GM19193 (cell line): ENCODE results near the gene TRAF3IP1.

Experiments
- POLR2A ChIP-seq: IDR thresholded peaks from 4 replicates; pipeline ENCODE4 v1.6.1; 2011; ENCODE audit not compliant: insufficient read depth, insufficient read length; ENCODE audit errors: extremely low read depth

The TRAF3IP1 gene

DNA sequence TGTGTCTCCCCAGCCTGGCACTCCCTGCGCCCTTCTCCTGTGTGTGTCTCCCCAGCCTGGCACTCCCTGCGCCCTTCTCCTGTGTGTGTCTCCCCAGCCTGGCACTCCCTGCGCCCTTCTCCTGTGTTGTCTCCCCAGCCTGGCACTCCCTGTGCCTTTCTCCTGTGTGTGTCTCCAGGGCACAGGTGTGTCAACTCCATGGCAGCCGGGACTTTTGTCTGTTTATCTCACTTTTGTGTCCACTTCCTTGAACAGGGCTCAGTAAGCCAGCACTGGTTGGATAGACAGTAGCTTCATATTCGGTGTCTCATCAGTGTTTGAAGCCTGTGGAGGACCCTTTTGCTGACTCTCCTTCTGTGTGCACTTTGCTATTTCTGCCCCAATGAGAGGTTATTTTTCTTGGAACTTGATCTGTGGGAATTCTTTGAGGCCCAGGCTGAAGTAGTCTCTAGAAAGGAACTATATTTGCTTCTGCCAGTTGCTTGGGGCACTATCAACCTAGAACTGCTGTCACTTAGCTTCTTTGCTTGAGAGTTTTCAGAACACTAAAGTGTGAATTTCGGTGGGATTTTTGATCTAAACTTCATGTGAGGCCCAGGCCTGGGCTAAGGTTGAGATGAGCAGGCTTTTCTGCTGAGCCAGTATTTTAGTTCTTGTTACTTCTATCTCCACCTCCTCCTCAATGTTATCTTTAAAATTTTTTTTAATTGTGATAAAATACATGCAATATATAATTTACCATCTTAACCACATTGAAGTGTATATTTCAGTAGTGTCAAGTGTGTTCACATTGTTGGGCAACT lies 98.1 kb downstream of the TRAF3IP1 start:
- TF ChIP-seq POLR2A = no peak

DNA sequence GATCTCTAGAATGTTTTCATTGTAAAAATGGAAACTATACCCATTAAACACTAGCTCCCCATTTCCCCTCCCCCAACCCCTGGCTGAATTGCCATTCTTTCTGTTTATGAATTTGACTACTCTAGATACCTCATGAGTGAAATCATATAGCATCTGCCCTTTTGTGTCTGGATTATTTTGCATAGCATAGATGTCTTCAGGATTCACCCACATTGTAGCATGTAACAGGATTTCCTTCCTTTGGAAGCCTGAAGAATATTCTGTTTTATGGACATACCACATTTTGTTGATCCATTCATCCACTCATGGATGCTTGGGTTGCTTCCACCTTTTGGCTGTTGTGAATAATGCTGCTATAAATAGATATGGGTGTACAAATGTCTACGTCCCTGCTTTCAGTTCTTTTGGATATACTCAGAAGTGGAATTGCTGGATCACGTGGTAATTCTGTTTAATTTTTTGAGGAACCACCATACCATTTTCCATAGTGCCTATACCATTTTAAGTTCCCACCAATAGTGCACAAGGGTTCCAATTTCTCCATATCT lies 98.8 kb downstream of the TRAF3IP1 start:
- no peak for TF ChIP-seq POLR2A

DNA sequence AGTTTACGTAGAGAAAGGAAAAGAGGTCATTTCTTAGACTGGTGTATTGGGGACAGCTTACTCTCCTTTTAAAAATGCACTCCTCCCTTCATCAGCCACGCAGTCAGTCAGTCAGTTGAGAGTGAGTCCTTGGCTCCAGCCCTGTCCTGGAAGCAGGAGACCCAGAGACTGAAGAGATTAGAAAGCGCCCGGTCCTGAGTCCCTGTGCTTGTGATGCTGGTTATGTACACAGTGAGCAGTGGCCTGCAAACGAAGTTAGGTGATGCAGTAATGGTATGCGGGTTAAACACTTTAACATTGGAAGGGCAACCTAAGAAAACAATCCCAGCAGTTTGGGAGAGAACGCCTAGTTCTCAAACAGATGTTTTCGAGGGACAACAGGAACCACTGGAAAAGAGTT lies 100.1 kb downstream of the TRAF3IP1 start:
- no peak for TF ChIP-seq POLR2A

DNA sequence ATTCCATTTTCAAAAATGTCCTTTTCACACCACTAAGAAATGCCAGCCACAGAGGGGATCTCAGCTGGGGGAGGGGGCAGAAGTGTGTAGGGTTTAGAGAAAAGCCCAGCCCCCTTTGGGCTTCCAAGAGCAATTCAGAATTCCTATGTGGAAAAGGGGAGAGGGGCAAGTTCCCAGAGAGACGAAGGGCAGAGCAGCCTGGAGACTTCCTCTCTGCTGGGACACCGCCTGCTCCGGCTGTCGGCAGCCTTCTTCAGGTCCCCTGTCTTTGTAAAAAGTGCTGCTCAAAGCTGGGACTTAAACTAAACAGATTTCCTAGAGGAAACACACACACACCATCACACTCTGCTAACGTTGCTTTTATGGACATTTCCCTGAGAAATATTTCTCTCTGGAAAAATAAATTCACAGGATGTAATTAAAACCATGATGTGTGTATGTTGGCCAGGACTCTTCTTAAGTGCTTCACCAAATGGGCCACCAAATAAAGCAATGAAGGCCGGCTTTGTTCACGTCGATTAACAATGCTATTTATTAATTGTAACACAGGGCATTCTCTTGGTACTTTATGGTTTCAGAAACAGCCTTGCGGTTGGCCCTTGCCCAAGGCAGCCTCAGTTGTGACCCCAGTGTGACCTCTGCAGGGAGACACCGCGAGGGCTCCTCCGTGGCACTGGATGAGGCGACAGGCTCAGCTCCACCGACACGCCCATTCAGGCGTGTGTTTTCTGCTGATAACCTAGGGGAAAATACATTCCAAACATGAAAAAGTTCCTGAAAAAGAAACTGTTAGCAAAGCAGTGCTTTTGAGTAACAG lies 100.8 kb downstream of the TRAF3IP1 start:
- no peak for TF ChIP-seq POLR2A

DNA sequence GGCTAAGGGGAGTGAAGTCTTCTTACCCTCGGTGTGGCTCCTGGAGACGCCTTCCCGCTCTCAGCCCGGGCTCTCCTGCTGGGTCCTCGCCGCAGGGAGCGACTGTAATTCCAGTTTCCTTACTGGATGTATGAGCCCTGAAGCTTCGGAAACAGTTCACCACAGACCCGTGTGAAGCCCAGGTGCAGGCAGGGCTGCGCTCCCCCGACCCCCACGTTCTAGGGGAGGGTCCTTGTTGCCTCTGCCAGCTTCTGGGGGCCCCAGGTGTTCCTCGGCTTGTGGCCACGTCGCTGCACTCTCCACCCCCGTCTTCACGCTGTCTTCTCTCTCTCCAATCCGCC lies 101.3 kb downstream of the TRAF3IP1 start:
- no peak for TF ChIP-seq POLR2A

DNA sequence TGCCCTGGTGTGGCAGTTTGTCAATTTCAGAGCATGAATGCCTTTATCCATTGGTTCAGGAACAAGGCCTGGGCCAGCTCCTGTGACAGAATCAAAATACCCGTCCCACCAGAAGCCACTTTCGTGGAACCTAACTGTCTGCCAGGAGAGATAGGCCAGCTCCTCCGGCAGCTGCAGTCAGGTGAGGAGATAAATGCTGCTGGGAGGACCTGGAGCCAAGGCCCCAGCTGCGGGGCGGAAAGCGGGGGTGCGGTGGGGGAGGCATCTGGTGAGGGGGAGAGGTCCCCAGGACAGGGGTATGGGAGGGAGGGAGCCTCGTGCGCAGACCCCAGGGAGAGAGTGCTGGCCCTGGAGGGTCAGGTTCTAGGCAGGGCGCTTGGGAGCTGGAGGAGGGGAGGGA lies 102.0 kb downstream of the TRAF3IP1 start:
- TF ChIP-seq POLR2A = no peak

DNA sequence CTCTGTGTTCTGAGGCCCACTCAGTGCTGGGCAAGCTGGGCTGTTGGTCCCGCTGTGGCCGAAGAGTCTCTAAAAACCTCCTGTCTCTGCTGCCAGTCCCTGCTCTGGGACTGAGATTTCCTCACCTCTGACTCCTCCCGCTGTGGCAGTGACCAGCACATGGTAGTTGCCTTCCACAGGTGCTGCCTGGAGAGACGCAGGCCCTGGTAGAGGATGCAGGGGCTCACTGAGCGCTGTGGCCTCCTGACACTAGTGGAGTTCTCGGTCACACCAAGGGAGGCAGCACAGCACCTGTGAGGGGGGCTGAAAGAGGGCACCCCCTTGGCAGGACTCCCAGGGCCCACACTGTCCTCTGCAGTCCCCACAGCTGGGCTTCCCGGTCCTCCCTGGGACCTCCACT lies 102.6 kb downstream of the TRAF3IP1 start:
- TF ChIP-seq POLR2A = no peak

DNA sequence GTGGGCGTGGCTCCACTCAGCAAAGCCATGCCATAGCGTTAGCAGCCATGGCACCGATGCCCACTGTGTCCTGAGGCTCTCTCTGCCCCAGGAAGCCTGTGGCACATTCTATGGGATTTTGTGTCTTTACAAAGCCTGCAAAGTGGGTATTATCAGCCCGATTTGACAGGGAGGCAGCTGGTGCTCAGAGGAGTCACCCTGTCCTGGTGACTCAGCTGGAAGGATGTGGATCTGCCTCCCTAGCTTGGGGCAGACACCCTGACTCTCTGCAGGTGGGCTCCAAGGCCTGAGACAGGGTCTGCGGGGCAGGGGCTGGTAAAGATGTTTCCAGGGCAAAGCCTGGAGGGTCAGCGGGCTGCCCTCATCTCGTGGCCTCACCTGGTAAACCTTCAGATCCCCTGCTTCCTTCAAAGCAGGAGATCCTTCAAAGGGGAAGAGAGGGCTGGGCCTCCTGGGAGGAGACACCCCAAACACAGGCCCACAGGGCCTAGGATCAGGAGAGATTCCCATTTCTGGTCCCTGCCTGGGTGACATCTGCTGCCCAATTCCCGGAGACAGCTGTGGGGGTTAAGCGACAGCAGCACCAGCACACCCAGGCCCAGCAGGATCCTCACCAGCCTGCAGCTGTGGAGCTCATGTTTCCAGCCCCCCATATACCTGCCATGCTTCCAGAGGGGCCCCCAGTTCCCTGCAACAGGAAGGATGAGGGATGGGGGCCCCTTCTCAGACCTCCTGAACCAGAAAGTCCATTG lies 103.4 kb downstream of the TRAF3IP1 start:
- TF ChIP-seq POLR2A = no peak

DNA sequence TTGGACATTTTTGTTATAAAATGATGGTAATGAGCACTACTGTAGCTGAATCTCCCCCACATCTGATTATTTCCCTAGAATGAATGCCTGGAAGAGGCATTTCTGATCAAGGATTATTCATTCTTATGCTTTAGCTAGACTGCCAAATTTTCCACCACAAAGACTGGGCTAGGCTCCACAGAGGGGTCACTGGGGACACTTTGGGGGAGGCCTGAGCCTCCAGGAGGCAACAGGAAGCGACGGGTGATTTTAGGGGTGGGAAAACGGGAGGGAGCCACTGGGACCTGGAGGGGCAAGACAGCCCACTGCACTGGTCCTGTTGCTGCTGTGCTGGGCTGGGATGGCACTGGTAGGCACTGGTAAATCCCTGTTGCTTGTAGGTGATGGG lies 104.0 kb downstream of the TRAF3IP1 start:
- no peak for TF ChIP-seq POLR2A

DNA sequence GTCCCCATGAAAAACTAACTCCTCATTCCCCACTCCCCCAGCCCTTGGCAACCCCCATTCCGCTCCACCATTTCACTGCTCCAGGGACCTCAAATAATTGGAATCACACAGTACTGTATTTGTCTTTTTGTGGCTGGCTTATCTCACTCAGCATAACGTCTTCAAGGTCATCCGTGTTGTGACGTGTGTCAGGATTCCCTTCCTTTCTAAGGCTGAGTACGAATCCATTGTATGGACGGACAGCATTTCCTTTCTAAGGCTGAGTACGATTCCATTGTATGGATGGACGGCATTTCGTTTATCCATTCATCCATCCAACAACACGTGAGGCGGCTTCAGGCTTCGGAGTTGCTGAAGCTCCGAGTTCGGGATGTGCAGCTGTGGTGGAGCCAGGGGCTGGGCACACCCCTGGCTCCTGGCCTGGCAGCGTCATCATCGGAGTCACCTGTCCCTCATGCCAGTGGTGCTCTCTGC lies 105.2 kb downstream of the TRAF3IP1 start:
- no peak for TF ChIP-seq POLR2A

DNA sequence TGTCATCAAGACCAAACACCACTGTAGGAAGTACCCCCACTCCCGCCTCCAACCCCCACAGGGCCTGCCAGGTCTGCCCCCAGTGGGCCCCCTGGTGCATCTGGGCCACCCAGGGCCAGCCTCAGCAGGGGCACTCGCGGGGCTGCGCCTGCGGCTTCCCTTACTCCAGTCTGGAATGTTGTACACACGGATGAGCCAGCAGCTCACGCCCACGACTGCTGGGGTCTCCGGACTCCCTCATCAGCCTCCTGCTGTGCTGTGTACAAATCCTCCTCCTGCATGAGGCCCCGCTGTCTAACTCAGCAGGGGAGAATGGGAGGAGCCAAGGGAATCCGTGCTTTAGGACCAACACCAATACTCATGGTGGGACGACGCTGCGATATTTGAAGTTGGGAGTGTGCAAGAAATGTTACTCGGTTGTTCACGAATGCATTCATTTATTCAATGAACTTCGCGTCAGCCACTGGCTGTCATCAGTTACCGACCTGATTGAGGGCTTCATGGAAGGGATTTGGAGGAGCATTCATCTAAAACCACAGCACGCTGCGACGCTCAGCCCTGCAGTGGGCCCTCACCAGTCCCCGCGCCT lies 105.8 kb downstream of the TRAF3IP1 start:
- no peak for TF ChIP-seq POLR2A

DNA sequence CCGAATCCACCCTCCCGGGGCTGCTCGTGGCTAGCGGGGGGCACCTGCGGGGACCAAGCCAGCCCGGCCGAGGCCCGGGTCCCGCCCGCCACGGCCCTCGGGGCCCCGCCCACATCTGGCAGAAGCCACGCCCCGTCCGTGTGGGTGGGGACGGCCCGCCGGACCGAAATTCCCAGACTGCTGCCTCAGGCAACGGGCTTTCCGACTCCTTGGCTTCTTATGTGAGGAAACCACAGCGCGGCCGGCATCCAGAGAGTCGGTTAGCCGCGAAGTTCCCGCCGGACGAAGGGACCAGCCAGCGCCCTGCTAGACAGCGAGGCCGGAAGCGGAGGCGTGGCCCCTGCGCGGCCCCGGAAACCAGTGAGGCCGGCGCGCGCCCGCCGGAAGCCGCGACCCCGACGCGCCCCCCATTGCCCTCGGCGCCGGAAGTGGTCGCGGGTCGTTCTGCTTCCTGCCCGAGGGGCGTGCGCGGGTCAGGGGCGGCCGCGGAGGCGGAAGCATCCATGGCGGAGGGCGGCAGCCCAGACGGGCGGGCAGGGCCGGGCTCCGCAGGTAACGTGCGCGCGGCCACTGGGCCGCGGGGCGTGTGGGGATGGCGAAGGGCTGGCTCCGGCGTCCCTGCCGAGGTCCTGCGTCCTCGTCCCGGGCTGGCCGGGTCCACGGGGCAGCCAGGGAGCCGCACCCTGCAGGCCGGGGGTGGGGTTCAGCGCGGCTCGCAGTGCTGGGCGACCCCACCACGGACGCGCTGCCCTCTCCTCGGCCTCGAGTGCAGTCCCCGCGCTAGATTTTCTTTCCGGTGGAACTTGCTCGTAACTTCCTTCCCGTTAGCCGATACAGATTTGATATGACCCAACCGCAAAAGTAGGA lies 106.5 kb downstream of the TRAF3IP1 start, which contains the start of gene ASB1:
Gene ASB1, plus strand, starts transcription at position 360 of the 867 bp plus-strand sequence. Its CDS starts 144 bp downstream, at position 504.
- peak; percentile 94 for TF ChIP-seq POLR2A

DNA sequence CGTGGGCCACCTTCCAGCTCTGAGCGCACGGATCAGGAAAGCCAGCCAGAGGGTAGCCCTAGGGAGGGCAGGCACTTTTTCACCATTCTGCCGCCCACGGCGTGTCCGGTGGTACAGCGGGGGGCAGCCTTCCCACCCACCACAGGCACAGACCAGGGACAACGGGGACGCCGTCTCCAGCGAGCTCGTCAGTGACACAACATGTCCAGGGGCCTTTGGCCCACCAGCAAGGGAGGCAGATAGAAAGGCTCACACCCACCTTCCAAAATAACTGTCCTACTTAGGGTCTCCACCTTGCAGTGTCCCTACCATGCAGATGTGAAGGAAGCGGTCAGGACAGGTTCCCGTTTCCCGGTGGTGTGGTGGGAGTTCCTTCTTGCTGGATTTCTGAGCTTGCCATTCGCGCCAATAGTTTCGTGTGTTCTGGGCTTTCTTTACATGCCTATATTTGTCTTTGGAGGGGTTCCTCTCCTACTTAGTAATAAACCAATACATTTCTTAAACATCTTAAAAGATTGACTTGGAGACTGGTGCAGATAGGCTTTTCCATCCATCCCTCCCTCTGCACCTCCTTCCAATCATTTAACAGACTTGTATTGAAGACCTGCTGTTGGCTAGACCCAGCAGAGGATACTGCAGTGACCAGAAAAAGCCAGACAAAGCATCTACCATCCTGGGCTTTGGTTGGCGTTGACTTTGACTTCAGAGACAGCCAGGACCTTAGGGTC lies 107.3 kb downstream of the TRAF3IP1 start:
- no peak for TF ChIP-seq POLR2A
